Endothelial cell of umbilical vein (primary cell): ENCODE data around the gene CREG1. TPM values are rescaled to one million over a fixed set of nuclear protein-coding genes. Genes with fewer than 3 reads are reported as not detected.

Source experiments
- BruUV-seq: library from RNA; stranded (reverse); fragments of 400-500 nt; replicated peaks from 2 replicates; lab custom pipeline; 2021; lab: Mats Ljungman, UMichigan
- CTCF ChIA-PET: fragments of 300-600, 350-600 bp; sonication (Branson Sonifier 250); formaldehyde crosslinking; loops from one replicate; lab custom pipeline; 2021; ENCODE audit warnings: antibody characterized with exemption, inconsistent platforms; lab: Charles Lee
- POLR2A ChIA-PET: fragments of 300-600, 350-600 bp; sonication (Branson Sonifier 250); formaldehyde crosslinking; loops from one replicate; lab custom pipeline; 2021; ENCODE audit warnings: antibody characterized with exemption, inconsistent platforms; lab: Charles Lee
- DNase-seq: peaks from one replicate; pipeline ENCODE4 v3.0.0-alpha.2; 2011; ENCODE audit warnings: low read depth, low spot score
- FAIRE-seq: peaks from 2 replicates; lab custom pipeline; 2011; peaks lifted over from hg19 to GRCh38; lab: Jason Lieb, UNC
- H2AFZ ChIP-seq: 2 replicates; pipeline ENCODE4 v1.6.0; 2012; ENCODE audit warnings: low read depth, low read length, control low read depth, inconsistent platforms
- H3K27ac ChIP-seq: 2 replicates; pipeline ENCODE4 v1.5.1; 2011; ENCODE audit warnings: low read depth, mild to moderate bottlenecking, control low read depth, low read length, moderate library complexity; ENCODE audit not compliant: insufficient read depth
- H3K27me3 ChIP-seq, 2 experiments: 2 replicates each; pipeline versions ENCODE4 v1.6.0 to v1.6.1; 2011; ENCODE audit warnings: low read length in 2 of 2, mixed read lengths in 1 of 2; ENCODE audit not compliant: control insufficient read depth in 2 of 2, insufficient read depth in 2 of 2
- H3K36me3 ChIP-seq, 2 experiments: 2 replicates in 1 of 2; 3 replicates in 1 of 2; pipeline ENCODE4 v1.5.1; 2011; ENCODE audit warnings: low read length in 2 of 2, mild to moderate bottlenecking in 1 of 2, moderate library complexity in 1 of 2; ENCODE audit not compliant: control insufficient read depth in 2 of 2, insufficient read depth in 2 of 2; ENCODE audit errors: extremely low read depth in 1 of 2
- H3K4me1 ChIP-seq: 3 replicates; pipeline ENCODE4 v1.5.1; 2011; ENCODE audit warnings: mild to moderate bottlenecking, low read length; ENCODE audit not compliant: control insufficient read depth, insufficient read depth; ENCODE audit errors: extremely low read depth
- H3K4me2 ChIP-seq: 2 replicates; pipeline ENCODE4 v1.6.1; 2011; ENCODE audit warnings: low read length, control low read depth, mixed read lengths; ENCODE audit not compliant: insufficient read depth
- H3K4me3 ChIP-seq, 3 experiments: fragments of 200-600 bp in 1 of 3; sonication (generic), shearing (Covaris generic) in 1 of 3; replicated peaks in 1 of 3; 2 replicates each; pipeline ENCODE4 v1.5.1; 2011 to 2016; ENCODE audit warnings: control low read depth in 3 of 3, low read length in 3 of 3, mild to moderate bottlenecking in 2 of 3, inconsistent platforms in 1 of 3, low read depth in 1 of 3, moderate library complexity in 1 of 3; ENCODE audit not compliant: insufficient read depth in 1 of 3
- H3K79me2 ChIP-seq: 2 replicates; pipeline ENCODE4 v1.6.0; 2012; ENCODE audit warnings: low read length, inconsistent platforms; ENCODE audit not compliant: control insufficient read depth, insufficient read depth
- H3K9ac ChIP-seq: replicated peaks from 2 replicates; pipeline ENCODE3; 2011; ENCODE audit warnings: low read length, control low read depth; ENCODE audit not compliant: insufficient read depth; ENCODE audit errors: extremely low read depth
- H3K9me1 ChIP-seq: replicated peaks from 3 replicates; pipeline ENCODE4 v1.6.0; 2011; ENCODE audit warnings: mild to moderate bottlenecking, low read length; ENCODE audit not compliant: control insufficient read depth, insufficient read depth; ENCODE audit errors: extremely low read depth
- H3K9me3 ChIP-seq: replicated peaks from 2 replicates; pipeline ENCODE4 v1.5.1; 2012; ENCODE audit warnings: low read length, inconsistent platforms; ENCODE audit not compliant: control insufficient read depth, insufficient read depth
- H4K20me1 ChIP-seq: replicated peaks from 2 replicates; pipeline ENCODE3; 2011; ENCODE audit warnings: mild to moderate bottlenecking, low read length; ENCODE audit not compliant: control insufficient read depth, insufficient read depth; ENCODE audit errors: extremely low read depth
- CTCF ChIP-seq, 2 donors: IDR thresholded peaks; 1 replicate in 1 of 2; 2 replicates in 1 of 2; pipeline ENCODE4 v1.5.1; 2011; ENCODE audit warnings: low read length in 2 of 2, mild to moderate bottlenecking in 2 of 2, moderate library complexity in 2 of 2, control low read depth in 1 of 2, inconsistent platforms in 1 of 2, low read depth in 1 of 2; ENCODE audit not compliant: insufficient read depth in 1 of 2; ENCODE audit errors: extremely low read depth in 1 of 2
- EZH2 ChIP-seq: IDR thresholded peaks from 2 replicates; pipeline ENCODE4 v1.6.1; 2012; ENCODE audit warnings: borderline replicate concordance, low read depth, mild to moderate bottlenecking, moderate library complexity, low read length, inconsistent platforms; ENCODE audit not compliant: severe bottlenecking
- GATA2 ChIP-seq: IDR thresholded peaks from 2 replicates; pipeline ENCODE4 v1.7.0; 2011; ENCODE audit warnings: low read depth, mild to moderate bottlenecking, moderate library complexity, mixed read lengths, low read length; ENCODE audit not compliant: insufficient read length, insufficient read depth
- JUN ChIP-seq: IDR thresholded peaks from 2 replicates; pipeline ENCODE4 v1.6.1; 2011; ENCODE audit warnings: borderline replicate concordance, low read depth; ENCODE audit not compliant: insufficient read length, insufficient read depth
- MYC ChIP-seq: IDR thresholded peaks from one replicate; pipeline ENCODE4 v1.6.1; 2011; ENCODE audit warnings: mild to moderate bottlenecking, low read depth, low read length
- POLR2A ChIP-seq: IDR thresholded peaks from 2 replicates; pipeline ENCODE4 v1.6.1; 2012; ENCODE audit warnings: low read depth, mild to moderate bottlenecking, control low read depth, low read length
- POLR2AphosphoS5 ChIP-seq: IDR thresholded peaks from 2 replicates; pipeline ENCODE4 v1.6.1; 2012; ENCODE audit warnings: low read depth, mild to moderate bottlenecking, control low read depth, low read length, moderate library complexity; ENCODE audit not compliant: insufficient read depth
- dilution Hi-C: fragments of 300-500 bp; cut with MboI; formaldehyde crosslinking; loops from one replicate; pipeline ENCODE4 v1.15.0; 2019; ENCODE audit warnings: low sequenced_read_pairs; ENCODE audit not compliant: extremely low pct_ligation_motif_present
- intact Hi-C: fragments of 100-400 bp; cut with micrococcal nuclease; formaldehyde crosslinking; loops from one replicate; pipeline ENCODE4 v1.10.0; 2022
- polyA plus RNA-seq, 4 experiments: library from polyadenylated mRNA; depleted of rRNA in 3 of 4; stranded (reverse) in 3 of 4; unstranded in 1 of 4; fragments of >200 nt; gene quantifications; 2 replicates each; pipeline versions ENCODE4 v1.2.1 to v1.2.3, GENCODE V29; 2011 to 2012; ENCODE audit warnings: missing spikeins in 1 of 4
- total RNA-seq: library from RNA; stranded (reverse); gene quantifications from 2 replicates; pipeline ENCODE4 v1.2.3, GENCODE V29; 2021

Gene CREG1
- total and polyA plus RNA-seq, 2 donors (not counting 3 experiments of a cell fraction or from before 2014, with no cell fraction given): 10.3 to 15.8 TPM

- CTCF ChIA-PET: interaction anchor here (0.7 to 2.3 kb wide), 16 partner anchors 10 to 634 kb away, joined by 3 to 78 read pairs (median 4); partner anchors contain the start of gene ADCY10
- Histone ChIP-seq H3K9ac (no peak overlapping the region), H3K4me3 (no peak overlapping the region), H3K79me2 (no peaks in the 10 kb centered on the region), H3K9me3 (no peaks in the 10 kb centered on the region), H3K4me1 (no peaks in the 10 kb centered on the region), H4K20me1 (no peaks in the 10 kb centered on the region), H3K9me1 (no peaks in the 10 kb centered on the region), H3K4me2 (no peak overlapping the region), H2AFZ (no peak overlapping the region), H3K27me3 (no peaks in the 10 kb centered on the region), H3K27ac (no peak overlapping the region), H3K36me3 (no peaks in the 10 kb centered on the region)
- dilution Hi-C loops: no loop called here
- DNase-seq: peak; percentile 40
- no TSS peak for BruUV-seq
- POLR2A ChIA-PET: no interaction called here
- intact Hi-C loops: loop anchor here (1.0 to 2.0 kb wide), 3 partner anchors 88 to 483 kb away; no protein-coding TSS in a partner anchor
- FAIRE-seq: peak; percentile 38
- TF ChIP-seq EZH2: no peak
- peak; percentile 10 for TF ChIP-seq JUN
- TF ChIP-seq GATA2: no peak
- no peak for TF ChIP-seq POLR2A
- no peak for TF ChIP-seq MYC
- no peak for TF ChIP-seq POLR2AphosphoS5
- TF ChIP-seq CTCF (IDR thresholded peaks at IDR 0.05; ENCODE audit: extremely low read depth in 1 of 2, insufficient read depth in 1 of 2, low read depth in 1 of 2, low read length in 2 of 2): peak in 1 of 2 donors; percentile 29
These were observed 46.5 kb upstream of the CREG1 start for GRCh38 chr1:167599957-167600581.
